Stimulated activated naive B cell treated with anti-CD40 and anti-IgM and Interleukin-4, amounts not matched to agents 10 μg/mL and 1 μg/mL and 100 μg/mL, for 72 hours (primary cell): Measurements from ENCODE around the gene TTC34.
"Not testable (repeated sequence)": the region's sequence is repeated elsewhere in the genome, so short reads cannot be mapped to it uniquely, and the experiment has no call there.

Experiments
- ATAC-seq, 2 donors: fragments of 150-1000 bp; cut with Tn5 transposase; replicated peaks; 2 replicates each; pipeline ENCODE4 v1.10.0; 2021; ENCODE audit warnings: moderate library complexity in 1 of 2
- DNase-seq: peaks from one replicate; pipeline ENCODE4 v3.0.0; 2021
- H3K27ac Mint-ChIP-seq: one replicate; pipeline ENCODE4 v1.8.0; 2022; ENCODE audit warnings: mild to moderate bottlenecking, mixed read lengths
- H3K27me3 Mint-ChIP-seq, 2 donors: one replicate each; pipeline ENCODE4 v1.8.0; 2022; ENCODE audit warnings: mixed read lengths in 2 of 2
- H3K36me3 Mint-ChIP-seq, 2 donors: one replicate each; pipeline ENCODE4 v1.8.0; 2022; ENCODE audit warnings: mixed read lengths in 2 of 2, mild to moderate bottlenecking in 1 of 2
- H3K4me1 Mint-ChIP-seq, 2 donors: one replicate each; pipeline ENCODE4 v1.8.0; 2022; ENCODE audit warnings: mixed read lengths in 2 of 2, mild to moderate bottlenecking in 1 of 2
- H3K4me3 Mint-ChIP-seq, 2 donors: one replicate each; pipeline ENCODE4 v1.8.0; 2022; ENCODE audit warnings: mild to moderate bottlenecking in 2 of 2, mixed read lengths in 2 of 2, moderate library complexity in 1 of 2
- H3K9me3 Mint-ChIP-seq, 2 donors: one replicate each; pipeline ENCODE4 v1.8.0; 2022; ENCODE audit warnings: mixed read lengths in 2 of 2, mild to moderate bottlenecking in 1 of 2

The TTC34 gene

DNA sequence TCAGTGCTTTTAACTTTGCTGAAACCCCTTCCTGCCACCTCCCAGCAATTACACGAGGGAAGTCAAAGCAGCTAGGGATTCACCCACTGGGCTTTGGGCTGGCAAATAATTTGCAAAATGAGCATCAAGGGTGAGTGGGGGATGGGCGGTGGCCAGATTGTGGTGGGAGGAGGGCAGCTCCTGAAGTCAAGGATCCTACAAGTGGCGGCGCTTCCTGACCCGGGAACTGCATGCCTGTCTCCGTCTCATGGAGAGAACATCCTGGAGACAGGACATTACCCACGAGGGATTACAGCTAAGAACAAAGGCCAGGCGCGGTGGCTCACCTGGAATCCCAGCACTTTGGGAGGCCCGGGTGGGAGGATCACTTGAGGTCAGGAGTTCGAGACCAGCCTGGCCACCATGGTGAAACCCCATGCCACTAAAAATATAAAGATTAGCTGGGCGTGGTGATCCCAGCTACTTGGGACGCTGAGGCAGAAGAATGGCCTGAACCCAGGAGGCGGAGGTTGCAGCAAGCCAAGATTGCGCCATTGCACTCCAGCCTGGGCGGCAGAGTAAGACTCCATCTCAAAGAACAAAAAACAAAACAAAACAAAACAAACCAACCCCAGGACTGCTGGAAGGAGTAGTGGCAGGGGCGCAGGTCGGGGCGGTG lies 12.9 kb downstream of the TTC34 start:
- no peak for DNase-seq
- peaks cover 3 to 8% of the 10 kb centered on the region in 2 donors for H3K4me1 Mint-ChIP-seq
- H3K4me3 Mint-ChIP-seq: peak overlapping the region in 1 of 2 donors; percentile 16
- peaks cover 50 to 65% of the 10 kb centered on the region in 2 donors for H3K27me3 Mint-ChIP-seq
- peaks cover 10 to 11% of the 10 kb centered on the region in 2 donors for H3K9me3 Mint-ChIP-seq
- ATAC-seq: no peak
- H3K36me3 Mint-ChIP-seq: peaks cover 2 to 6% of the 10 kb centered on the region in 2 donors
- H3K27ac Mint-ChIP-seq: no peak overlapping the region

DNA sequence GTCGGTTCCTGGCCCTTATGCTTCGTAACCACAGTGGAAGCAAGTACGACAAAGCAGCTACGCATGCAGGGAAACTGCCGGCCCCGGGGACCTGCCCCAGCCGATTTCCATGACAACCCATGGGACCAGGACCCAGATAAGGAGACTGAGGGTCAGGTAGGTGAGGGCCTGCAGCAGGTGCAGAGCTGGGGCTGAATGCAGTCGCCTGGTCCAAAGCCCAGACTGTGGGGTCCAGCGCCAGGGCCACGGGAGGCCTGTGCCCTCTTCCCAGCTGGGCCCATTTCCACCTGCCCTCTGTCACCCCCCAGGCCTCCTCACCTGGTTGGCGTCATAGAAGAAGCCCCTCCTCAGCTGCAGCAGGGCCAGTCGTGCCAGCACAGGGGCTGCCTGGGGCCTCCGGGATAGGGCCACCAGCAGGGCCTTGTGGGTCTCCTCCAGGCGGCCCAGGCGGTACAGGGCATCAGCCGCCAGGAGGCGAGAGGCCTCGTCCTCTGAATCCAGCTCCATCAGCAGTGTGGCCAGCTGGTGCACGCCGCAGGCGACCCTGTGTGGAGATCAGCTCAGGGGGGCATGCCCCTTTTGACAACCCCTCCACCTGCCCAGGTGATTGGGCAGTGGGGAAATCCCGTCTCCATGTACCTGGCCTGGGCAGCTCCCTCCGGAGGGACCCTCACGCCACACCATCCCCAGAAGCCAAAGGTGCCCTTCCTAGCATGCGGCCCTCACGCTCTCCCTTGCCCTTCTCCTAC lies 14.2 kb downstream of the TTC34 start:
- Mint-ChIP-seq H3K27ac (no peak overlapping the region), H3K27me3 (peaks cover 43 to 52% of the 10 kb centered on the region in 2 donors), H3K36me3 (peaks cover 1 to 3% of the 10 kb centered on the region in 2 donors), H3K4me3 (no peak overlapping the region), H3K9me3 (peaks cover 6 to 8% of the 10 kb centered on the region in 2 donors), H3K4me1 (peaks cover 3 to 8% of the 10 kb centered on the region in 2 donors)
- no peak for ATAC-seq
- DNase-seq: no peak

DNA sequence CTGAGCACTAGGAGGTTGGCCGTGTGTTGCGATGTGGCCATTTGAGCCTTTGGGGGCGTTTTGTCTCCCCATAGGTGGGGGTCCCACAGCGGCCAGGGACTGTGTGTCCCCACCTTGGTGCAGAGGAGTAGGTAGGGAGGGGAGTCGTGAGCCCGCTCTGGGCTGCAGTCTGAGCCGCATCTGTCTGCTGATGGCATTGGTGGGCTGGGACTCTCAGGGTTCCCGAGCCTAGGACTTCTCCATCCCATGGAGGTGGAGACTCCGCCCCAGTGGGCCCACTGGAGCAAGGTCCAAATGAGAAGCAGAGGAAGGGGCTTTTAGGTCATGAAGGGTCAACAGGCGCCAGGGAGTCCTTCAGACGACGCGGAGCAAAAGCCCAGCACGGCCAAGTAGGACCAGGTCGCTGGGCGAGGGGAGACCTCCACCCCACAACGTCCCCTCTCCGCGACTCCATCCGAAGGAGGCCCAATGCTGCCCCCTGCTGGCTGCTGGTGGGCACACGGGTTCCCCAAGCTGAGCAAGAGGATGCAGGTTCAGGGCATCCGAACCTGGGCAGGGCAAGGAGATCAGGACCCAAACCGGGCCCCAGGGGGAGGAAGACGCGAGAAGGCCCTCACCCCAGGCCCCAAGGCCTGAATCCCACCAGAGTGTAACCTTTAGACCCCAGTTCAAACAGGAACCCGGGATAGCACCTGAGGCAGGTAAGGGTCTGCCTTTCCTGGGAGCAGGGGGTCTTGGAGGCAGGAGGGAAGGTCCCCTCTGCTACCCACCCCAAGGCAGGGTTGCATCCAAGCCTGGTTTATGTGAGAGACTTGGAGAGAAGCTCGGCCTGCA lies 14.9 kb downstream of the TTC34 start:
- H3K4me3 Mint-ChIP-seq: no peak overlapping the region

DNA sequence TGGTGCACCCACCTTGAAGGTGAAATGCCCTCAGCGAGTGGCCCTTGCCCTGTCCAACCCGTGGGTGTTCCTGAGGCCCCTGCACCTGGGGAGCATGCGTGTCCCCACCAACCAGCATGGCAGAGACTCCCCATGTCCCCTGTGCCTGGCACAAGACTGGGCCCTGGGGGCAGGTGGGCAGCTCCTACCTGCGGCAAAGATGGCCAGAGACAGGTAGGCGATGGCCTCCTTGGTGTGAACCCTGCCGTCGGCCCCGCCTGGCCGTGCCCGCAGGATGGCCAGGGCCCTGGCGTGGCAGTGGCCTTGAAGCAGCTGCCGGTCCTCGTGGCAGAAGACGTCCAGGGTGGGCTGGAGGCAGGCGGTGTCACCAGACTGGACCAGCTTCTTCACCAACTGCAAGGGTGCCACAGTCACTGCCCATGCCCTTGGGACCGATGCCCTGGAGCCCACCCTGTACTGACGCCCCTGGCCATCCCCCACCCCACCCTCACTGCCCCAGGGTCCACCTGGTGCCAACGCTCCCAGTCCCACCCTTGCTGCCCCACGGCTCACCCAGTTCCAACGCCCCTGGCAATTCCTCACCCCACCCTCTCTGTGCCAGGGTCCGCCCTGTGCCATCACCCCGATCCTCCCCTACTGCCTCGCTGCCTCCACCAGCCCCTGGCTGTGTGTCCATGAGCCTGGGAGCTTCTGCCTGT lies 15.7 kb downstream of the TTC34 start:
- ATAC-seq (no peak), DNase-seq (no peak)

More for the DNA sequence above, 14.9 kb downstream of the TTC34 start:
- H3K36me3 Mint-ChIP-seq: peaks cover 2 to 4% of the 10 kb centered on the region in 2 donors
- H3K27ac Mint-ChIP-seq: no peak overlapping the region
- DNase-seq (peak; percentile 43), ATAC-seq (peak; percentile 81 to 82)
- peaks cover 3 to 8% of the 10 kb centered on the region in 2 donors for H3K4me1 Mint-ChIP-seq
- peaks cover 7 to 10% of the 10 kb centered on the region in 2 donors for H3K9me3 Mint-ChIP-seq
- H3K27me3 Mint-ChIP-seq: peaks cover 38 to 44% of the 10 kb centered on the region in 2 donors

DNA sequence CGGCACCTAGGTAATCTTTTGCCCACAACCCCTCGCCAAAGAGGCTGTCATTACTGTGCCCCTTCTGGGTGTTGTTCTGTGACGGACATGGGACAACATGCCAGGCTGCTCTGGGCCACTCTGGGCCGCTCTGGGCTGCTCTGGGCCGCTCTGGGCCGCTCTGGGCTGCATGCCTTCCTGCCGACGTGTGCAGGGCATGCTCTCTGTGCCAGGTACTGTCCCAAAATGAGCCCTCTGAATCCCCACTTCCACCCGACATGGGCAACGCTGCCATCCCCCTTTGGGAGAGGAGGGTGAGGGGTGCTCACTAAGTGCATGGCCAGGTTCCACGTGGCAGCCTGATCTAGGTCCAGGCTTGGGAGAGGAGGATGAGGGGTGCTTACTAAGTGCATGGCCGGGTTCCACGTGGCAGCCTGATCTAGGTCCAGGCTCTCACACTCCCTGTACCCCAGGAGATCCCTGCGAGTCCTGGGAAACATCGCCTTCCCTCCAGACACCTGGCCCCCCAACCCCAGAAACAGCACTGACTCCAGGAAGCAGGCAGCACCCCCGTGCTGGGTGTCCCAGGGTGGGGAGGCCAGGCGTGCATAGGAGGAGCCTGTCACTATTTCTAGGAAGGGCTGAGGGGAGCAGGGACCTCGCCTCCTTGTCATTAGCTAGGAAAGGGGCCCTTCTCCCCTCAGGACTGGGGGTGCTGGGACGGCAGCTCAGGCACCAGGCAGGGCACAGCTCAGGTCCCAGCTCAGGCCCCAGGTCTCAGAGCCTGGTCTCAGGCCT lies 16.5 kb downstream of the TTC34 start:
- H3K27me3 Mint-ChIP-seq: peaks cover 33 to 35% of the 10 kb centered on the region in 2 donors
- ATAC-seq (no peak), DNase-seq (no peak)
- H3K4me1 Mint-ChIP-seq: peaks cover 1 to 8% of the 10 kb centered on the region in 2 donors
- no peak overlapping the region for H3K27ac Mint-ChIP-seq
- peaks cover 4 to 5% of the 10 kb centered on the region in 2 donors for H3K36me3 Mint-ChIP-seq
- no peak overlapping the region for H3K4me3 Mint-ChIP-seq
- H3K9me3 Mint-ChIP-seq: peaks cover 15 to 20% of the 10 kb centered on the region in 2 donors

More for the DNA sequence above, 15.7 kb downstream of the TTC34 start:
- Mint-ChIP-seq H3K4me3 (no peak overlapping the region), H3K27me3 (peaks cover 35 to 36% of the 10 kb centered on the region in 2 donors), H3K36me3 (peaks cover 2 to 4% of the 10 kb centered on the region in 2 donors), H3K27ac (no peak overlapping the region), H3K9me3 (peaks cover 9 to 14% of the 10 kb centered on the region in 2 donors), H3K4me1 (peaks cover 3 to 8% of the 10 kb centered on the region in 2 donors)

DNA sequence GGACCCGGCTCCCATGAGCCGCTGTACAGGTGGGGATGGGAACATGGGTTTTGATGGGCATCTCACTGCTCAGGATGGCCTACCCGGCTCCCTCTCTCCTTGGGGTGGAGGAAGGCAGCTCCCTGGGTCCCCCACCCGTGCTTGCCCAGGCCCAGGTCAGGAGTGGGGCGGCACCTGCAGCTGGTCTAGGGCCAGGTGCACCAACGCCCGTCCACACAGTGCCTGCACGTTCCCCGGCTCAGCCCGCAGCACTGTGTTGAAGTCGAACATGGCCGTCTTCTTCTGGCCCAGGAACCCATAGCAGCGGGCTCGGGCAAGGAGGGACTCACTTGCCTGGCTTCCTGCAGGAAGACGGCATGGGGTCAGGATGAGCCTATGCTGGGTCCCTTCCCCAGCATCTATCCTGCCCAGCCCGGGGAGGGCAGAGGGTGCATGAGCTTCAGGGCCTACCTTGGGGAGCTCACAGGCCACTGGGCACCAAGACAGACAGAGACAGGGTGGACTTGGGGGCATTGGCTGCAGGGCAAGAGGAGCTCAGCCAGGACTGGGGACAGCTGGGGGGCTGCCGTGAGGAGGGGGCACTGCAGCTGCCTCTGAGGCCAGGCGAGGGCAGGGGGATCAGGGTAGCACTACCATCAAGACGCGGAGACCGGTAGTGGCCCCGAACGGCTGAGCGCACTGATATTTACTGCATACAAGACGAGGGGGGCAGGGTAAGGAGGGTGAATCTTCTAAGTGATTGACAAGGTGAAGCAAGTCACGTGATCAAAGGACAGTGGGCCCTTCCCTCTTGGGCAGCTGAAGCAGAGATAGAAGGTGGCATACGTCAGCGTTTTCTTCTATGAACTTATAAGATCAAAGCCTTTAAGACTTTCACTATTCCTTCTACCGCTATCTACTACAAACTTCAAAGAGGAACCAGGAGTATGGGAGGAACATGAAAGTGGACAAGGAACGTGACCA lies 17.8 kb downstream of the TTC34 start:
- DNase-seq: no peak
- Mint-ChIP-seq H3K27me3 (peaks cover 39 to 40% of the 10 kb centered on the region in 2 donors), H3K9me3 (peaks cover 15 to 21% of the 10 kb centered on the region in 2 donors), H3K4me3 (no peak overlapping the region), H3K4me1 (peaks cover under 1 to 1% of the 10 kb centered on the region in 2 donors), H3K27ac (no peak overlapping the region), H3K36me3 (peaks cover 4 to 5% of the 10 kb centered on the region in 2 donors)
- no peak for ATAC-seq

DNA sequence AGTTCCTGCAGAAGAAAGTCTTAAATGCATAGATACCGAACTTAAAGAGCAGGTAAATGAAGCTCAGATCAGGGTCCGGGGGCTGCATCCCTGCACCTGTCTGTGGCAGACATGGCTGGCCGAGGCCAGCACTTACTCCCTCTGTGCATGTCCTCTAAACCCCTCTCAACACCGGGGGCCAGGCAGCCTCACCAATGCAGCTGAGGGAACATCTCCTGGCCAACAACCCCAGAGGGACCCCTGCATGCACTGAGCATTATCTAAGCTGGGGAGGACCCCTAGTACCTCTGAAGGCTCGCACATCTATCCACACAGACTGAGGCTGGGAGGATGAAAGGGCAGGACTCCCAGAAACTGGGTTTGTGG lies 18.4 kb downstream of the TTC34 start:
- Mint-ChIP-seq H3K27me3 (peaks cover 37% of the 10 kb centered on the region in 2 donors), H3K27ac (no peak overlapping the region), H3K4me1 (peaks cover 0 to 1% of the 10 kb centered on the region in 2 donors), H3K36me3 (peaks cover 4 to 5% of the 10 kb centered on the region in 2 donors), H3K4me3 (no peak overlapping the region), H3K9me3 (peaks cover 15 to 21% of the 10 kb centered on the region in 2 donors)
- no peak for ATAC-seq
- DNase-seq: no peak

DNA sequence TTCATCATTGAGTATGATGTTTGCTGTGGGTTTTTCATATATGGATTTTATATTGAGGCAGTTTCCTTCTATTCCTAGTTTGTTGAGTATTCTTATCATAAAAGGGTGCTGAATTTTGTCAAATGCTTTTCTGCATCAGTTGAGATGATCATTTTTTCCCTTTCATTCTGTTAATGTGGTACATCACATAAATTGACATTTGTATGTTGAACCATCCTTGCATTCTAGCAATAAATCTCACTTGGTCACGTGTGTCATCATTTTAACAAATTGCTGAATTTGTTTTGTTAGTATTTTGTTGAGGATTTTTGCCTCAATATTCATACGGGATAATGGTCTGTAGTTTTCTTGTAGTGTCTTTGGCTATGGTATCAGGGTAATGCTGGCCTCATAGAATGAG lies 19.9 kb downstream of the TTC34 start:
- Mint-ChIP-seq H3K27ac (no peak overlapping the region), H3K9me3 (peaks cover 15 to 21% of the 10 kb centered on the region in 2 donors), H3K27me3 (peaks cover 29 to 36% of the 10 kb centered on the region in 2 donors), H3K4me1 (peaks cover 0 to under 1% of the 10 kb centered on the region in 2 donors), H3K4me3 (no peak overlapping the region), H3K36me3 (peaks cover 4 to 5% of the 10 kb centered on the region in 2 donors)
- ATAC-seq (no peak), DNase-seq (no peak)

DNA sequence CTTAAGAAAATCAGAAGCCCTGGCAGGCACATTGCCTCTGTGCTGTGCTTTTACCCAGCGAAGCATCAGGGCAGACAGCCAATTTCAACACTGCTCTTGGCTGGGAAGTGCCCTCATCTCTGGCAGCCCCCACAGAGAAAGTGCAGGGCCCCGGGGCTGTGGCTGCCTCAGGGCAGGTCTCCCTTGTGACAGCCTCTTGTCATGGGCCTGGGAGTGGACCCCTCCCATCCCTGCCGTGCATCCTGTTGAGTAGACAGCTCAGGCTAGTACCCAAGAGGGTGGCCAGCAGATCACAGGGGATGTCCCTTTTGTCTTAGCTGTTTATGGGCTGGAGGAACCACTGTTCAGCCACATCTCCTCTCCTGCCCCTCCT lies 23.3 kb downstream of the TTC34 start:
- no peaks in the 10 kb centered on the region for H3K4me1 Mint-ChIP-seq
- H3K4me3 Mint-ChIP-seq: no peak overlapping the region
- DNase-seq: no peak
- no peak overlapping the region for H3K27ac Mint-ChIP-seq
- ATAC-seq: no peak
- H3K36me3 Mint-ChIP-seq: peaks cover 4 to 5% of the 10 kb centered on the region in 2 donors
- H3K9me3 Mint-ChIP-seq: peaks cover 15 to 21% of the 10 kb centered on the region in 2 donors
- peaks cover 23 to 29% of the 10 kb centered on the region in 2 donors for H3K27me3 Mint-ChIP-seq

DNA sequence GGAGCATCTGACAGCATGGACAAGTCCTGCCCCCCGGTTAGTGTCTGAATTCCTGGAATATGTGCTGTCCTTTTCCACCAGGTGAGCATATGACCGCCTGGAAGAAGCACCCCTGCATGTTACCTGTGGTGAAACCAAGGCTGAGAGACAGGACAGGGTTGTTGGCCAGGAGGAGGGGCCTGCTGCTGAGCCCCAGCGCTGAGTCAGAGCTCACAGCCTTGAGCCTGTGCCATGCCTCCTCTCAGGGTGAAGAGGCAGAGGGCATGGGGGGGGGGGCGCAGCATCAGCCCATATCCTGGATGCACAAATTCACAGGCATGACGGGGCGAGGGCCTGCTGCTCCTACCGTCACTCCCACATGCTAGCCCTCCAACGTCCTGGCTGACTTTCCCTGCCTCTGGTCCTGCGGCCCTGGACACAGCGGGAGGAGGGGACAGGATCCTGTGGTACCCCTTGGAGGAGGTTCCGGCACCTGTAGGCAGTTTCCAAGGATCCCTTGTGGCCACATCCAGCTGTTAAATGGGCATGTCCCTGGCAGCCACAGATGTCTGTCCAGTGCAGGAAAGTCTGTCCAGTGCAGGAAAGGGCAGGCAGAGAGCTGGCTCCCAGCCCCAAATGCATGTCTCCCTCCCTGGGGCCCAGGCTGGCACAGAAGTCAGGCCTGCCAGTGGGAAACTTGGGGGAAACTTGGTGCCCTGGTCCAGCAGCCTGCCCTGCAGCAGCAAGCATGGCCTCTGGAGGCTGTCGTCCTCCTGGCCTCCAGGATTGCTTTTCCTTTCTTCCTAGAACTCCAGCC lies 23.9 kb downstream of the TTC34 start:
- peaks cover 4 to 5% of the 10 kb centered on the region in 2 donors for H3K36me3 Mint-ChIP-seq
- ATAC-seq (no peak), DNase-seq (no peak)
- peaks cover 15 to 20% of the 10 kb centered on the region in 2 donors for H3K9me3 Mint-ChIP-seq
- H3K27me3 Mint-ChIP-seq: peaks cover 23 to 29% of the 10 kb centered on the region in 2 donors
- H3K4me3 Mint-ChIP-seq: no peak overlapping the region
- no peaks in the 10 kb centered on the region for H3K4me1 Mint-ChIP-seq
- H3K27ac Mint-ChIP-seq: no peak overlapping the region

DNA sequence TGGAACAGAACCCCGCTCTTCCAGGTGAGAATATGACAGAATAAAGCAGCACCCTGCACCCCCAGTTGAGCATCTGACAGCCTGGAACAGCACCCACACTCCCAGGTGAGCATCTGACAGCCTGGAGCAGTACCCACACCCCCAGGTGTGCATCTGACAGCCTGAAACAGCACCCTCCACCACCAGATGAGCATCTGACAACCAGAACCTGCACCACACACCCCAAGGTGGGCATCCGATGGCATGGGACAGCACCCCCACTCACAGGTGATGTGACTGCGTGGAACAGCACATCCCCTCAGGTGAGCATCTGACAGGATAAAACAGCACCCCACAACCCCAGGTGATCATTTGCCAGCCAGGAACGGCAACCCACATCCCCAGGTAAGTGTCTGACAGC lies 26.2 kb downstream of the TTC34 start:
- H3K4me3 Mint-ChIP-seq: not testable (repeated sequence)

DNA sequence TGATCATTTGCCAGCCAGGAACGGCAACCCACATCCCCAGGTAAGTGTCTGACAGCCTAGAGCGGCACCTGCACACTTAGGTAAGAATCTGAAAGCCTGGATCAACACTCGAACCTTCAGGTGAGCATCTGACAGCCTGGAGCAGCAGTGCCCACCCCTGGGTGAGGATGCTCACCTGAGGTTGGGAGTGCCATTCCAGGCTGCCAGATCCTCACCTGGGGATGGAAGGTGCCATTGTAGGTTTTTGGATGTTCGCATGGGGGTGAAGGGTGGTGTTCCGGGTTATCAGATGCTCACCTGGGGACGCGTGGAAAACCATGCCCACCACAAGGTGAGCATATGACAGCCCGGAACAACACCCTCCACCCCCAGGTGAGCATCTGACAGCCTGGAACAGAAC lies 33.4 kb downstream of the TTC34 start:
- not testable (repeated sequence) for H3K4me1 Mint-ChIP-seq, ATAC-seq, H3K36me3 Mint-ChIP-seq, DNase-seq, H3K4me3 Mint-ChIP-seq, H3K9me3 Mint-ChIP-seq, H3K27me3 Mint-ChIP-seq, H3K27ac Mint-ChIP-seq

More for the DNA sequence above, 26.2 kb downstream of the TTC34 start:
- H3K36me3 Mint-ChIP-seq, H3K9me3 Mint-ChIP-seq, DNase-seq, ATAC-seq, H3K27ac Mint-ChIP-seq, H3K4me1 Mint-ChIP-seq: not testable (repeated sequence)
- H3K27me3 Mint-ChIP-seq: peaks cover 14 to 25% of the 10 kb centered on the region in 2 donors
